Nephron (organoid): ENCODE data around the gene MGAT4C.

Experiments
- H3K27ac Mint-ChIP-seq, 3 experiments: 2 replicates each; pipeline ENCODE4 v1.8.0; 2020; ENCODE audit warnings: mixed read lengths in 3 of 3, mild to moderate bottlenecking in 2 of 3, moderate library complexity in 1 of 3
- H3K27me3 Mint-ChIP-seq: 2 replicates; pipeline ENCODE4 v1.8.0; 2021; ENCODE audit warnings: low read depth, mild to moderate bottlenecking, moderate library complexity, mixed read lengths
- H3K36me3 Mint-ChIP-seq: 2 replicates; pipeline ENCODE4 v1.8.0; 2020; ENCODE audit warnings: low read depth, mixed read lengths
- H3K4me1 Mint-ChIP-seq: 2 replicates; pipeline ENCODE4 v1.8.0; 2020; ENCODE audit warnings: mixed read lengths
- H3K4me3 Mint-ChIP-seq, 3 experiments: 2 replicates each; pipeline ENCODE4 v1.8.0; 2020; ENCODE audit warnings: mild to moderate bottlenecking in 3 of 3, mixed read lengths in 3 of 3, moderate library complexity in 2 of 3
- H3K9me3 Mint-ChIP-seq: 2 replicates; pipeline ENCODE4 v1.8.0; 2020; ENCODE audit warnings: mixed read lengths
- TF ChIP-seq, protein P1 (sequence below), 3 experiments: fragments of 200-600 bp; sonication (generic); IDR thresholded peaks; one replicate each; pipeline ENCODE4 v1.5.0; 2021; ENCODE audit warnings: antibody characterized with exemption in 3 of 3; ENCODE audit not compliant: unreplicated experiment in 3 of 3

MGAT4C gene

GRCh38 chr12:86174188-86174587, 82.0 kb downstream of the MGAT4C start:
- Mint-ChIP-seq H3K9me3 (peaks cover 1% of the 10 kb centered on the region), H3K4me3 (no peak overlapping the region), H3K4me1 (no peaks in the 10 kb centered on the region), H3K27me3 (no peaks in the 10 kb centered on the region), H3K36me3 (no peaks in the 10 kb centered on the region), H3K27ac (no peak overlapping the region)
- TF ChIP-seq, protein P1, sequence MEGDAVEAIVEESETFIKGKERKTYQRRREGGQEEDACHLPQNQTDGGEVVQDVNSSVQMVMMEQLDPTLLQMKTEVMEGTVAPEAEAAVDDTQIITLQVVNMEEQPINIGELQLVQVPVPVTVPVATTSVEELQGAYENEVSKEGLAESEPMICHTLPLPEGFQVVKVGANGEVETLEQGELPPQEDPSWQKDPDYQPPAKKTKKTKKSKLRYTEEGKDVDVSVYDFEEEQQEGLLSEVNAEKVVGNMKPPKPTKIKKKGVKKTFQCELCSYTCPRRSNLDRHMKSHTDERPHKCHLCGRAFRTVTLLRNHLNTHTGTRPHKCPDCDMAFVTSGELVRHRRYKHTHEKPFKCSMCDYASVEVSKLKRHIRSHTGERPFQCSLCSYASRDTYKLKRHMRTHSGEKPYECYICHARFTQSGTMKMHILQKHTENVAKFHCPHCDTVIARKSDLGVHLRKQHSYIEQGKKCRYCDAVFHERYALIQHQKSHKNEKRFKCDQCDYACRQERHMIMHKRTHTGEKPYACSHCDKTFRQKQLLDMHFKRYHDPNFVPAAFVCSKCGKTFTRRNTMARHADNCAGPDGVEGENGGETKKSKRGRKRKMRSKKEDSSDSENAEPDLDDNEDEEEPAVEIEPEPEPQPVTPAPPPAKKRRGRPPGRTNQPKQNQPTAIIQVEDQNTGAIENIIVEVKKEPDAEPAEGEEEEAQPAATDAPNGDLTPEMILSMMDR (IDR thresholded peaks at IDR 0.05; ENCODE audit: unreplicated experiment in 3 of 3) = no peak

- TF ChIP-seq, protein P1 (IDR thresholded peaks at IDR 0.05; ENCODE audit: unreplicated experiment in 3 of 3) = no peak
These were observed 83.2 kb downstream of the MGAT4C start for GRCh38 chr12:86172913-86173443.

DNA sequence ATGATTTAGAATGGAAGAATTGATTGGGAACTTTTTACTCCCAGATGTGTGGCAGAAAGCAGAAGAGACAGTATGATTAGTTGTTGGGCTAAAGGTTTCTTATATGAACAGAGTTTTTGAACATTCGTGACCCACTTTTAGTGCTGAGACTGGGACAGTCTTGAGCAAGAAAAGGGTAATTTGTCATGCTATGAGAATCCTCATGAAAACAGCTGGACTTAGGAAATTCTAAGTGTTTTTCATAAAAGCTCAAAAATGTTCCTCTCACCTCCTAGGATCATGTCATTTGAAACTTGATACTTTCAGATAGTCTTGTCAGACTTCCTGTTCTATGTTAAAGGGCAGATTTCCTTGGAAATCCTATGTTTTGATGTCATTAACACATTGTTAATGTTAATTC, 86.1 kb downstream of the MGAT4C start:
- Mint-ChIP-seq H3K4me3 (no peak overlapping the region), H3K27me3 (no peaks in the 10 kb centered on the region), H3K27ac (no peak overlapping the region), H3K4me1 (no peaks in the 10 kb centered on the region), H3K9me3 (no peaks in the 10 kb centered on the region), H3K36me3 (no peaks in the 10 kb centered on the region)
- TF ChIP-seq, protein P1 (IDR thresholded peaks at IDR 0.05; ENCODE audit: unreplicated experiment in 3 of 3) = no peak

More at GRCh38 chr12:86172913-86173443, 83.2 kb downstream of the MGAT4C start:
- Mint-ChIP-seq H3K4me3 (no peak overlapping the region), H3K9me3 (no peaks in the 10 kb centered on the region), H3K36me3 (no peaks in the 10 kb centered on the region), H3K27me3 (no peaks in the 10 kb centered on the region), H3K27ac (no peak overlapping the region), H3K4me1 (no peaks in the 10 kb centered on the region)

DNA sequence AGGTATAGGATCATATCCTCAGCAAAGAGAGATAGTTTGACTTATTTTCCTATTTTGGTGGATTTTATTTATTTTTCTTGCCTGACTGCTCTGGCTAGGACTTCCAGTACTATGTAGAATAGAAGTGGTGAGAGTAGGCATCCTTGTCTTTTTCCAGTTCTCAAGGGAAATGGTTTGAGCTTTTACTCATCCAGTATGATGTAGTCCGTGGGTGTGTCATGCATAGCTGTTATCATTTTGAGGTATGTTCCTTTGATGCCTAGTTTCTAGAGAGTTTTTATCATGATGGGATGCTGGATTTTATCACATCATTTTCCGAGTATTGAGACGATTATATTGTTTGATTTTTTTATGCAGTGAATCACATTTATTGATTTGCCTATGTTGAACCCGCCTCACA, 97.2 kb downstream of the MGAT4C start:
- TF ChIP-seq, protein P1 (IDR thresholded peaks at IDR 0.05; ENCODE audit: unreplicated experiment in 3 of 3) = no peak
- Mint-ChIP-seq H3K9me3 (peaks cover 3% of the 10 kb centered on the region), H3K4me3 (no peak overlapping the region), H3K27me3 (no peaks in the 10 kb centered on the region), H3K27ac (no peak overlapping the region), H3K36me3 (no peaks in the 10 kb centered on the region), H3K4me1 (no peaks in the 10 kb centered on the region)

GRCh38 chr12:86154620-86155019, 101.6 kb downstream of the MGAT4C start:
- H3K27ac Mint-ChIP-seq = no peak overlapping the region

GRCh38 chr12:86148612-86149011, 107.6 kb downstream of the MGAT4C start:
- H3K36me3 Mint-ChIP-seq = no peaks in the 10 kb centered on the region
- H3K4me1 Mint-ChIP-seq = no peaks in the 10 kb centered on the region
- no peaks in the 10 kb centered on the region for H3K27me3 Mint-ChIP-seq
- no peaks in the 10 kb centered on the region for H3K9me3 Mint-ChIP-seq
- H3K27ac Mint-ChIP-seq = no peak overlapping the region
- no peak overlapping the region for H3K4me3 Mint-ChIP-seq
- TF ChIP-seq, protein P1 (IDR thresholded peaks at IDR 0.05; ENCODE audit: unreplicated experiment in 3 of 3) = no peak

More at GRCh38 chr12:86154620-86155019, 101.6 kb downstream of the MGAT4C start:
- no peaks in the 10 kb centered on the region for H3K36me3 Mint-ChIP-seq
- TF ChIP-seq, protein P1 (IDR thresholded peaks at IDR 0.05; ENCODE audit: unreplicated experiment in 3 of 3) = no peak
- no peaks in the 10 kb centered on the region for H3K9me3 Mint-ChIP-seq
- H3K4me3 Mint-ChIP-seq = no peak overlapping the region
- H3K27me3 Mint-ChIP-seq = no peaks in the 10 kb centered on the region
- H3K4me1 Mint-ChIP-seq = no peaks in the 10 kb centered on the region
